Measurements from ENCODE around the gene IL18RAP. TPM values are rescaled to one million over a fixed set of nuclear protein-coding genes. Genes with fewer than 3 reads are reported as not detected.

IL18RAP gene
- total and polyA plus RNA-seq, 9 donors: 0.14 to 0.39 (median 0.27) TPM

- H3K4me1 ChIP-seq (ENCODE audit: control insufficient read depth, insufficient read depth, low read length): no peaks in the 10 kb centered on the region
- H3K27ac ChIP-seq (ENCODE audit: low read length): no peak overlapping the region
- H3K36me3 ChIP-seq (ENCODE audit: control insufficient read depth, insufficient read depth, low read length): no peaks in the 10 kb centered on the region
- DNase-seq: no peak
- H3K4me3 ChIP-seq (ENCODE audit: low read length): no peak overlapping the region
- no peaks in the 10 kb centered on the region for H3K9me3 ChIP-seq (replicated peaks; ENCODE audit: control insufficient read depth, low read depth, low read length)
- no peaks in the 10 kb centered on the region for H3K27me3 ChIP-seq (ENCODE audit: control insufficient read depth, insufficient read depth, low read length)
- WGBS (ENCODE audit: insufficient coverage): no CpG with 5 or more reads among the region's 2 CpGs
Measured at GRCh38 chr2:102396012-102396411, 26.9 kb upstream of the IL18RAP start.

- Histone ChIP-seq H3K36me3 (ENCODE audit: control insufficient read depth, insufficient read depth, low read length) (no peaks in the 10 kb centered on the region), H3K4me1 (ENCODE audit: control insufficient read depth, insufficient read depth, low read length) (no peaks in the 10 kb centered on the region), H3K4me3 (ENCODE audit: low read length) (no peak overlapping the region), H3K27ac (ENCODE audit: low read length) (no peak overlapping the region), H3K27me3 (ENCODE audit: control insufficient read depth, insufficient read depth, low read length) (no peaks in the 10 kb centered on the region), H3K9me3 (replicated peaks; ENCODE audit: control insufficient read depth, low read depth, low read length) (no peaks in the 10 kb centered on the region)
- DNase-seq: no peak
- WGBS (ENCODE audit: insufficient coverage): no CpG with 5 or more reads among the region's 6 CpGs
Measured at GRCh38 chr2:102397209-102397608, 25.8 kb upstream of the IL18RAP start.

DNA sequence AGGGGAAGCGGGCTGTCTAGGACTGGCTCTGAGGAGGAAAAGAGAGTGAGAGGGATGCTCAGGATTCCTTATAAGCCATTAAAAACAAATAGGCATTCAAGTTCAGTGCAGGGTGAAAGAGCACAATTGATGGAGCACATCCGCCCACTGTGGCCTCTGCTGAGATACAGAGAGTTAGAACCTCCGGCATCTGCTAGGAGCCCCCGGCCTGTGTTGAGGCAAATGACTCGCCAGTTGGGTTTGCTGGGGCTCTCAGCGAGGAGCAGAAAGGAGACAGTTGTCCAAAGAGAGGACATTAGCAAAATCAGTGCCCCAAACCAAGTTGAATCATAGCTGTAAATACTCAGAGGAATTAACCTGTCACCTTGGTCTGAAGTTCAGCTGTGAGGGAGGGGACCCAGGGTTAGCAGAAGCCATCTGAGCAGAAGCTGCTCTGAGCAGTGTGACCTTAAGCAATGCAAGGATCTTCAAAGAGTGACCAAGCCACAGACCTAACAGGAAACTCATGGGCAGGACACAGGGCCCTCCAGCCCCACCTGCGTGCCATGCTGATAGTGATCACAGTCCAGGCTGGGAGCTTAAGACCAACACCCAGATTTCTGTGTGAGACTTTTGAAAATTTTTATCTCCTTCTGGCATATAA, 23.3 kb upstream of the IL18RAP start:
- WGBS (ENCODE audit: insufficient coverage): 68% methylated on average over 6 of the region's 7 CpGs
- Histone ChIP-seq H3K27me3 (ENCODE audit: control insufficient read depth, insufficient read depth, low read length) (no peaks in the 10 kb centered on the region), H3K27ac (ENCODE audit: low read length) (no peak overlapping the region), H3K9me3 (replicated peaks; ENCODE audit: control insufficient read depth, low read depth, low read length) (no peaks in the 10 kb centered on the region), H3K36me3 (ENCODE audit: control insufficient read depth, insufficient read depth, low read length) (no peaks in the 10 kb centered on the region), H3K4me3 (ENCODE audit: low read length) (no peak overlapping the region), H3K4me1 (ENCODE audit: control insufficient read depth, insufficient read depth, low read length) (no peaks in the 10 kb centered on the region)
- no peak for DNase-seq

GRCh38 chr2:102401456-102401855, 21.5 kb upstream of the IL18RAP start:
- no peaks in the 10 kb centered on the region for H3K27me3 ChIP-seq (ENCODE audit: control insufficient read depth, insufficient read depth, low read length)
- DNase-seq: no peak
- no peaks in the 10 kb centered on the region for H3K4me1 ChIP-seq (ENCODE audit: control insufficient read depth, insufficient read depth, low read length)
- H3K4me3 ChIP-seq (ENCODE audit: low read length): no peak overlapping the region
- H3K9me3 ChIP-seq (replicated peaks; ENCODE audit: control insufficient read depth, low read depth, low read length): no peaks in the 10 kb centered on the region
- H3K36me3 ChIP-seq (ENCODE audit: control insufficient read depth, insufficient read depth, low read length): no peaks in the 10 kb centered on the region
- H3K27ac ChIP-seq (ENCODE audit: low read length): no peak overlapping the region

DNA sequence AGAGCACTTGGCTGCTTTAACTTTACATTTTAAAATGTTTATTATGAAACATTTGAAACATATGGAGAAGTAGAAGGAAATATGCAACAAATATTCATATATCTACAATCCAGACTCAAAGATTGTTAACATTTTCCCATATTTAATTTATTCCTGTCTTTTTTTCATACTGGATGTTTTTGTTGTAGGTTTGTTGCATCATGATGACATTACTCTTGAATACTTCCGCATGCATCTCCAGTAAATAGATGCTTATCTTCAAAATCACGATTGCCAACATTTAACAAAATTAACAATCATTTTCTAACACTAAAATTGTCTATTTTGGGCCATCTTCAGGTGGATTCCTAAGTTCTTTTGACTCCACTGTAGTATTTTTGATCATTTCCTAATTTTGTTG, 21.1 kb upstream of the IL18RAP start:
- Histone ChIP-seq H3K4me3 (ENCODE audit: low read length) (no peak overlapping the region), H3K9me3 (replicated peaks; ENCODE audit: control insufficient read depth, low read depth, low read length) (no peaks in the 10 kb centered on the region), H3K36me3 (ENCODE audit: control insufficient read depth, insufficient read depth, low read length) (no peaks in the 10 kb centered on the region), H3K27me3 (ENCODE audit: control insufficient read depth, insufficient read depth, low read length) (no peaks in the 10 kb centered on the region), H3K27ac (ENCODE audit: low read length) (no peak overlapping the region), H3K4me1 (ENCODE audit: control insufficient read depth, insufficient read depth, low read length) (no peaks in the 10 kb centered on the region)
- 83% methylated on average over 2 of the region's 2 CpGs for WGBS (ENCODE audit: insufficient coverage)
- DNase-seq: no peak

- H3K27ac ChIP-seq (ENCODE audit: low read length): no peak overlapping the region
- H3K27me3 ChIP-seq (ENCODE audit: control insufficient read depth, insufficient read depth, low read length): no peaks in the 10 kb centered on the region
- WGBS (ENCODE audit: insufficient coverage): no CpG with 5 or more reads among the region's 3 CpGs
- no peaks in the 10 kb centered on the region for H3K4me1 ChIP-seq (ENCODE audit: control insufficient read depth, insufficient read depth, low read length)
- H3K9me3 ChIP-seq (replicated peaks; ENCODE audit: control insufficient read depth, low read depth, low read length): peaks cover 3% of the 10 kb centered on the region
- DNase-seq: no peak
- no peaks in the 10 kb centered on the region for H3K36me3 ChIP-seq (ENCODE audit: control insufficient read depth, insufficient read depth, low read length)
- H3K4me3 ChIP-seq (ENCODE audit: low read length): no peak overlapping the region
Measured at GRCh38 chr2:102410952-102411351, 12.0 kb upstream of the IL18RAP start.

GRCh38 chr2:102412199-102412598, 10.8 kb upstream of the IL18RAP start:
- no peak overlapping the region for H3K27ac ChIP-seq (ENCODE audit: low read length)
- H3K36me3 ChIP-seq (ENCODE audit: control insufficient read depth, insufficient read depth, low read length): no peaks in the 10 kb centered on the region
- no peaks in the 10 kb centered on the region for H3K27me3 ChIP-seq (ENCODE audit: control insufficient read depth, insufficient read depth, low read length)
- H3K4me3 ChIP-seq (ENCODE audit: low read length): no peak overlapping the region
- DNase-seq: no peak
- no peaks in the 10 kb centered on the region for H3K4me1 ChIP-seq (ENCODE audit: control insufficient read depth, insufficient read depth, low read length)
- WGBS (ENCODE audit: insufficient coverage): no CpG with 5 or more reads among the region's 3 CpGs
- peaks cover 3% of the 10 kb centered on the region for H3K9me3 ChIP-seq (replicated peaks; ENCODE audit: control insufficient read depth, low read depth, low read length)

DNA sequence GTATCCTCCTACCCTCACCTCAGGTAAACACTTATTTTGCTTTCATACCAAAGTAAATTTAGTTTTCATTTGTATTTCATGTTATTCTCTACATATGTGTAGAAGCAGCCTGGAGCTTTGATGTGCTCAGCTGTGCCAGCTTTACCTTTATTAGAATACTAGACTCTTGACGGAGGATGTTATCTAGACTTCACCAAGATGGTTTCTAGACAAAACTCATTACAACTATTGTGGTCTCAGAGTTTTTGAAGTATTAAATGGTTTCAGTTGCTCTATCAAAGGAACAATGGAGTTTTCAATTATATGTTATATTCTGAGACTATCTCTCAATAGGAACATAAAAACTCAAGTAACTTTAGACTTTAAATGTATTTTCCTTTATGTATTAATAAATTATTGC, 5.0 kb upstream of the IL18RAP start:
- no CpG with 5 or more reads among the region's 1 CpG for WGBS (ENCODE audit: insufficient coverage)
- H3K4me3 ChIP-seq (ENCODE audit: low read length): no peak overlapping the region

GRCh38 chr2:102418421-102418961, 4.5 kb upstream of the IL18RAP start:
- no peak for DNase-seq
- Histone ChIP-seq H3K27me3 (ENCODE audit: control insufficient read depth, insufficient read depth, low read length) (peaks cover 2% of the 10 kb centered on the region), H3K4me3 (ENCODE audit: low read length) (no peak overlapping the region), H3K9me3 (replicated peaks; ENCODE audit: control insufficient read depth, low read depth, low read length) (no peaks in the 10 kb centered on the region), H3K4me1 (ENCODE audit: control insufficient read depth, insufficient read depth, low read length) (no peaks in the 10 kb centered on the region), H3K27ac (ENCODE audit: low read length) (no peak overlapping the region), H3K36me3 (ENCODE audit: control insufficient read depth, insufficient read depth, low read length) (no peaks in the 10 kb centered on the region)
- no CpG with 5 or more reads among the region's 2 CpGs for WGBS (ENCODE audit: insufficient coverage)

More for the DNA sequence above, 5.0 kb upstream of the IL18RAP start:
- peaks cover 2% of the 10 kb centered on the region for H3K27me3 ChIP-seq (ENCODE audit: control insufficient read depth, insufficient read depth, low read length)
- H3K27ac ChIP-seq (ENCODE audit: low read length): no peak overlapping the region
- no peaks in the 10 kb centered on the region for H3K9me3 ChIP-seq (replicated peaks; ENCODE audit: control insufficient read depth, low read depth, low read length)
- no peaks in the 10 kb centered on the region for H3K36me3 ChIP-seq (ENCODE audit: control insufficient read depth, insufficient read depth, low read length)
- no peak for DNase-seq
- no peaks in the 10 kb centered on the region for H3K4me1 ChIP-seq (ENCODE audit: control insufficient read depth, insufficient read depth, low read length)

GRCh38 chr2:102420290-102420689, 2.7 kb upstream of the IL18RAP start:
- no peaks in the 10 kb centered on the region for H3K9me3 ChIP-seq (replicated peaks; ENCODE audit: control insufficient read depth, low read depth, low read length)
- 71% methylated on average over 2 of the region's 4 CpGs for WGBS (ENCODE audit: insufficient coverage)
- H3K4me1 ChIP-seq (ENCODE audit: control insufficient read depth, insufficient read depth, low read length): no peaks in the 10 kb centered on the region

More at GRCh38 chr2:102420290-102420689, 2.7 kb upstream of the IL18RAP start:
- H3K27me3 ChIP-seq (ENCODE audit: control insufficient read depth, insufficient read depth, low read length): peaks cover 2% of the 10 kb centered on the region
- no peak for DNase-seq
- no peaks in the 10 kb centered on the region for H3K36me3 ChIP-seq (ENCODE audit: control insufficient read depth, insufficient read depth, low read length)
- no peak overlapping the region for H3K27ac ChIP-seq (ENCODE audit: low read length)
- no peak overlapping the region for H3K4me3 ChIP-seq (ENCODE audit: low read length)

Measured in muscle of leg (tissue), 11 donors.